ENCODE measurements around the gene PRPF40A. TPM values are rescaled to one million over a fixed set of nuclear protein-coding genes. Genes with fewer than 3 reads are reported as not detected.
A peak's percentile ranks its signal among the peaks of the same experiment; 100 is the strongest.
"Not testable (repeated sequence)": the region's sequence is repeated elsewhere in the genome, so short reads cannot be mapped to it uniquely, and the experiment has no call there.

The PRPF40A gene
- total and polyA plus RNA-seq, 2 donors (not counting 1 experiment from before 2014, with no cell fraction given), result 91.7 to 105 TPM

GRCh38 chr2:152740743-152741328 is 23.6 kb upstream of the PRPF40A start:
- no peak overlapping the region for H3K9ac ChIP-seq (ENCODE audit: insufficient read depth, low read length)
- no peaks in the 10 kb centered on the region for H3K27me3 ChIP-seq (ENCODE audit: control insufficient read depth, insufficient read depth, low read length)
- H3K4me3 ChIP-seq (replicated peaks in 1 of 4; ENCODE audit: control extremely low read depth in 1 of 4, insufficient read depth in 1 of 4, low read depth in 3 of 4, low read length in 4 of 4), result no peak overlapping the region
- no peak for TF ChIP-seq EZH2 (IDR thresholded peaks at IDR 0.05; ENCODE audit: low read length, missing control alignments)
- TF ChIP-seq, protein P1, sequence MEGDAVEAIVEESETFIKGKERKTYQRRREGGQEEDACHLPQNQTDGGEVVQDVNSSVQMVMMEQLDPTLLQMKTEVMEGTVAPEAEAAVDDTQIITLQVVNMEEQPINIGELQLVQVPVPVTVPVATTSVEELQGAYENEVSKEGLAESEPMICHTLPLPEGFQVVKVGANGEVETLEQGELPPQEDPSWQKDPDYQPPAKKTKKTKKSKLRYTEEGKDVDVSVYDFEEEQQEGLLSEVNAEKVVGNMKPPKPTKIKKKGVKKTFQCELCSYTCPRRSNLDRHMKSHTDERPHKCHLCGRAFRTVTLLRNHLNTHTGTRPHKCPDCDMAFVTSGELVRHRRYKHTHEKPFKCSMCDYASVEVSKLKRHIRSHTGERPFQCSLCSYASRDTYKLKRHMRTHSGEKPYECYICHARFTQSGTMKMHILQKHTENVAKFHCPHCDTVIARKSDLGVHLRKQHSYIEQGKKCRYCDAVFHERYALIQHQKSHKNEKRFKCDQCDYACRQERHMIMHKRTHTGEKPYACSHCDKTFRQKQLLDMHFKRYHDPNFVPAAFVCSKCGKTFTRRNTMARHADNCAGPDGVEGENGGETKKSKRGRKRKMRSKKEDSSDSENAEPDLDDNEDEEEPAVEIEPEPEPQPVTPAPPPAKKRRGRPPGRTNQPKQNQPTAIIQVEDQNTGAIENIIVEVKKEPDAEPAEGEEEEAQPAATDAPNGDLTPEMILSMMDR (conservative IDR thresholded peaks at IDR 0.05 in 1 of 2, IDR thresholded peaks at IDR 0.05 in 1 of 2; ENCODE audit: low read depth in 1 of 2, low read length in 2 of 2), result peak; percentile 55 to 80
- no peak overlapping the region for H3K27ac ChIP-seq (ENCODE audit: insufficient read depth, low read length)
- no peak overlapping the region for H2AFZ ChIP-seq (ENCODE audit: low read length)
- no peaks in the 10 kb centered on the region for H3K9me3 ChIP-seq (ENCODE audit: control insufficient read depth, insufficient read depth, low read depth, low read length)
- peak; percentile 54 to 81 for DNase-seq (ENCODE audit: low read depth in 2 of 2)
- H3K79me2 ChIP-seq (ENCODE audit: control insufficient read depth, insufficient read depth, low read length), result no peaks in the 10 kb centered on the region
- no peaks in the 10 kb centered on the region for H3K4me1 ChIP-seq (ENCODE audit: control insufficient read depth, extremely low read depth, insufficient read depth, low read length)
- H4K20me1 ChIP-seq (ENCODE audit: control insufficient read depth, extremely low read depth, insufficient read depth, low read length), result no peaks in the 10 kb centered on the region
- no peaks in the 10 kb centered on the region for H3K36me3 ChIP-seq (ENCODE audit: control insufficient read depth, insufficient read depth, low read length)
- no peak overlapping the region for H3K4me2 ChIP-seq (ENCODE audit: extremely low read depth, insufficient read depth, low read length)

- not testable (repeated sequence) for H3K4me2 ChIP-seq (ENCODE audit: extremely low read depth, insufficient read depth, low read length); H3K4me3 ChIP-seq (replicated peaks in 1 of 4; ENCODE audit: control extremely low read depth in 1 of 4, insufficient read depth in 1 of 4, low read depth in 3 of 4, low read length in 4 of 4); H3K27ac ChIP-seq (ENCODE audit: insufficient read depth, low read length); H4K20me1 ChIP-seq (ENCODE audit: control insufficient read depth, extremely low read depth, insufficient read depth, low read length); H3K27me3 ChIP-seq (ENCODE audit: control insufficient read depth, insufficient read depth, low read length); H3K79me2 ChIP-seq (ENCODE audit: control insufficient read depth, insufficient read depth, low read length); H2AFZ ChIP-seq (ENCODE audit: low read length); DNase-seq (ENCODE audit: low read depth in 2 of 2); H3K9ac ChIP-seq (ENCODE audit: insufficient read depth, low read length); H3K4me1 ChIP-seq (ENCODE audit: control insufficient read depth, extremely low read depth, insufficient read depth, low read length); H3K9me3 ChIP-seq (ENCODE audit: control insufficient read depth, insufficient read depth, low read depth, low read length); H3K36me3 ChIP-seq (ENCODE audit: control insufficient read depth, insufficient read depth, low read length)
Measured at GRCh38 chr2:152739705-152740104, 22.4 kb upstream of the PRPF40A start.

GRCh38 chr2:152738438-152738837 is 21.2 kb upstream of the PRPF40A start:
- Histone ChIP-seq H3K27me3 (ENCODE audit: control insufficient read depth, insufficient read depth, low read length) (no peaks in the 10 kb centered on the region), H3K36me3 (ENCODE audit: control insufficient read depth, insufficient read depth, low read length) (no peaks in the 10 kb centered on the region), H3K4me1 (ENCODE audit: control insufficient read depth, extremely low read depth, insufficient read depth, low read length) (no peaks in the 10 kb centered on the region), H3K4me2 (ENCODE audit: extremely low read depth, insufficient read depth, low read length) (no peak overlapping the region), H3K9me3 (ENCODE audit: control insufficient read depth, insufficient read depth, low read depth, low read length) (no peaks in the 10 kb centered on the region), H3K9ac (ENCODE audit: insufficient read depth, low read length) (no peak overlapping the region), H3K79me2 (ENCODE audit: control insufficient read depth, insufficient read depth, low read length) (no peaks in the 10 kb centered on the region), H3K27ac (ENCODE audit: insufficient read depth, low read length) (no peak overlapping the region), H4K20me1 (ENCODE audit: control insufficient read depth, extremely low read depth, insufficient read depth, low read length) (no peaks in the 10 kb centered on the region), H3K4me3 (replicated peaks in 1 of 4; ENCODE audit: control extremely low read depth in 1 of 4, insufficient read depth in 1 of 4, low read depth in 3 of 4, low read length in 4 of 4) (no peak overlapping the region), H2AFZ (ENCODE audit: low read length) (no peak overlapping the region)
- no peak for DNase-seq (ENCODE audit: low read depth in 2 of 2)
- TF ChIP-seq EZH2 (IDR thresholded peaks at IDR 0.05; ENCODE audit: low read length, missing control alignments), result no peak
- TF ChIP-seq, protein P1 (conservative IDR thresholded peaks at IDR 0.05 in 1 of 2, IDR thresholded peaks at IDR 0.05 in 1 of 2; ENCODE audit: low read depth in 1 of 2, low read length in 2 of 2), result no peak

- not testable (repeated sequence) for H3K9me3 ChIP-seq (ENCODE audit: control insufficient read depth, insufficient read depth, low read depth, low read length); H3K27ac ChIP-seq (ENCODE audit: insufficient read depth, low read length); H3K36me3 ChIP-seq (ENCODE audit: control insufficient read depth, insufficient read depth, low read length); H3K4me3 ChIP-seq (replicated peaks in 1 of 4; ENCODE audit: control extremely low read depth in 1 of 4, insufficient read depth in 1 of 4, low read depth in 3 of 4, low read length in 4 of 4); H3K79me2 ChIP-seq (ENCODE audit: control insufficient read depth, insufficient read depth, low read length); H3K4me1 ChIP-seq (ENCODE audit: control insufficient read depth, extremely low read depth, insufficient read depth, low read length); H2AFZ ChIP-seq (ENCODE audit: low read length); H3K27me3 ChIP-seq (ENCODE audit: control insufficient read depth, insufficient read depth, low read length); DNase-seq (ENCODE audit: low read depth in 2 of 2); H3K9ac ChIP-seq (ENCODE audit: insufficient read depth, low read length); H4K20me1 ChIP-seq (ENCODE audit: control insufficient read depth, extremely low read depth, insufficient read depth, low read length); H3K4me2 ChIP-seq (ENCODE audit: extremely low read depth, insufficient read depth, low read length)
Measured at GRCh38 chr2:152737509-152737908, 20.2 kb upstream of the PRPF40A start.
